GM12878 (cell line): ENCODE data around the gene ATG4A.

Experiments
- CBFB ChIP-seq: IDR thresholded peaks from 2 replicates; pipeline ENCODE4 v1.6.1; 2016; ENCODE audit warnings: antibody characterized with exemption, low read depth
- CHD1 ChIP-seq: IDR thresholded peaks from 2 replicates; pipeline ENCODE4 v1.6.1; 2012; ENCODE audit warnings: low read depth, low read length, improper control_type of control experiment
- CHD2 ChIP-seq: IDR thresholded peaks from 2 replicates; pipeline ENCODE4 v1.6.1; 2011; ENCODE audit warnings: low read depth, low read length, improper control_type of control experiment, borderline replicate concordance
- CTCF ChIP-seq, 3 experiments: IDR thresholded peaks in 2 of 3; conservative IDR thresholded peaks in 1 of 3; 2 replicates each; pipeline ENCODE4 v1.5.1; 2011; ENCODE audit warnings: low read depth in 3 of 3, low read length in 3 of 3, mild to moderate bottlenecking in 3 of 3, control low read depth in 2 of 3, moderate library complexity in 2 of 3, inconsistent platforms in 1 of 3, mixed read lengths in 1 of 3; ENCODE audit not compliant: control insufficient read depth in 2 of 3, insufficient read depth in 1 of 3; ENCODE audit errors: extremely low read depth in 1 of 3
- EP300 ChIP-seq, 2 experiments: fragments of 150-350 bp in 1 of 2; IDR thresholded peaks; 2 replicates each; pipeline ENCODE4 v1.6.1; 2011 to 2012; ENCODE audit warnings: low read depth in 2 of 2, low read length in 2 of 2, borderline replicate concordance in 1 of 2, improper control_type of control experiment in 1 of 2, inconsistent platforms in 1 of 2; ENCODE audit not compliant: control insufficient read depth in 1 of 2
- HDAC6 ChIP-seq: fragments of 200-600 bp; sonication (generic); IDR thresholded peaks from one replicate; pipeline ENCODE4 v1.8.0; 2017; ENCODE audit warnings: antibody characterized with exemption; ENCODE audit not compliant: unreplicated experiment
- NFIC ChIP-seq: IDR thresholded peaks from 2 replicates; pipeline ENCODE4 v1.6.1; 2012; ENCODE audit warnings: low read depth, mild to moderate bottlenecking, inconsistent platforms, low read length, moderate library complexity
- NR2C2 ChIP-seq: IDR thresholded peaks from 2 replicates; pipeline ENCODE4 v1.6.1; 2011; ENCODE audit warnings: borderline replicate concordance, low read depth; ENCODE audit not compliant: control insufficient read depth, insufficient read length
- POLR2AphosphoS2 ChIP-seq: IDR thresholded peaks from 2 replicates; pipeline ENCODE4 v1.6.1; 2011; ENCODE audit warnings: low read depth, mild to moderate bottlenecking, low read length, improper control_type of control experiment, moderate library complexity
- USF2 ChIP-seq: IDR thresholded peaks from 2 replicates; pipeline ENCODE4 v1.6.1; 2011; ENCODE audit warnings: low read depth, low read length, improper control_type of control experiment, borderline replicate concordance

- TF ChIP-seq CBFB, result no peak
- no peak for TF ChIP-seq EP300 (IDR thresholded peaks at IDR 0.05; ENCODE audit: borderline replicate concordance in 1 of 2, control insufficient read depth in 1 of 2, low read depth in 2 of 2, low read length in 2 of 2)
- no peak for TF ChIP-seq NFIC
- no peak for TF ChIP-seq CHD1
- no peak for TF ChIP-seq CHD2
- TF ChIP-seq NR2C2, result no peak
- no peak for TF ChIP-seq CTCF (IDR thresholded peaks at IDR 0.05 in 2 of 3, conservative IDR thresholded peaks at IDR 0.05 in 1 of 3; ENCODE audit: control insufficient read depth in 2 of 3, extremely low read depth in 1 of 3, insufficient read depth in 1 of 3, low read depth in 3 of 3, low read length in 3 of 3)
- no peak for TF ChIP-seq USF2
- no peak for TF ChIP-seq POLR2AphosphoS2
- no peak for TF ChIP-seq HDAC6
Measured at GRCh38 chrX:108159028-108159670, 67.6 kb downstream of the ATG4A start.
